T1000 (cell line): ENCODE data around the gene PTCRA.
"Not testable (repeated sequence)": the region's sequence is repeated elsewhere in the genome, so short reads cannot be mapped to it uniquely, and the experiment has no call there.

Experiments
- DNase-seq: peaks from one replicate; lab custom pipeline; 2025; ENCODE audit warnings: mixed read lengths; lab: John Stamatoyannopoulos, UW

The PTCRA gene

GRCh38 chr6:42940493-42941045 is 24.7 kb downstream of the PTCRA start:
- DNase-seq, result no peak

DNA sequence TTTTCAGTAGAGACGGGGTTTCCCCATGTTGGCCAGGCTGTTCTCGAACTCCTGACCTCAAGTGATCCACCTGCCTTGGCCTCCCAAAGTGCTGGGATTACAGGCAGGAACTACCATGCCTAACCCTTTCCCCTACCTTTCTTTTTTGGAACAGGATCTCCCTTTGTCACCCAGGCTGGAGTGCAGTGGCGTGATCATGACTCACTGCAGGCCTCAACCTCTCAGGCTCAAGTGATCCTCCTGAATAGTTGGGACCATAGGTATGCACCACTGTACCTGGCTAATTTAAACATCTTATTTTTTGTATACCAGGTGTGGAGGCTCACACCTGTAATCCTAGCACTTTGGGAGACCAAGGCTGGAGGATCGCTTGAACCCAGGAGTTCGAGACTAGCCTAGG is 25.5 kb downstream of the PTCRA start:
- not testable (repeated sequence) for DNase-seq

DNA sequence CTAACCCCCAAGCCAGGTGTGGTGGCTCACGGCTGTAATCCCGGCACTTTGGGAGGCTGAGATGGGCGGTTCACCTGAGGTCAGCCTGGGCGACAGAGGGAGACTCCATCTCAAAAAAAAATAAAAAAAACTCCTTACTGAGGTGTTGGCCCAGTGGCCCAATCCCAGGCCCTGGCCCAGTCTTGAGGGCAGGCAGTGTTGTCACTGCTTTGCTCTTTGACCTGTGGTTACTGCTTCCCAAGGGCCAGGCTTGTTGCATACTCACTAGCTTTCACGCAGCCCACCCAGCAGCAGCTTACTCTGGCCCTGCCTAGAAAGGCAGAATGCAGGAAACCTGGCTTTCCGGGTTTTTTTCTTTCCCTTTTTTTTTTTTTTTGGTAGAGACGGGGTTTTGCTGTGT is 26.6 kb downstream of the PTCRA start:
- DNase-seq, result no peak

DNA sequence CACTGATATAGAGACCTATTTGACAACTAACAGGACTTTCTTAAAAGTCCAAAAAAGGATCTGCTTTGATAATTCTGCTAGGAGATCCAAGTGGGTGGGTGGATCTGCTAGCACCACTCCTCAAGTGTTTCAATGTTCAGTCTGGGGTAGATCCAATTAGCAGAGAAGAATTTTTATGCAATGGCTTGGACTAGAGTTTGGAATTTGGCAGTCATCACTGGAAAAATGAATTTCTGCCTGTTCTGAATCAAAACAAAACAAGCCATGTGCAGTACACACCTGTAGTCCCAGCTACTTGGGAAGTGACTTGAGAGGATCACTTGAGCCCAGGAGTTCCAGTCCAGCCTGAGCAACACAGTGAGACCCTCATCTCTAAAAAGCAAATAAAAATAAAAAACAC is 32.1 kb downstream of the PTCRA start:
- DNase-seq, result no peak

- no peak for DNase-seq
Observed at GRCh38 chr6:42952389-42952788, 36.5 kb downstream of the PTCRA start.

DNA sequence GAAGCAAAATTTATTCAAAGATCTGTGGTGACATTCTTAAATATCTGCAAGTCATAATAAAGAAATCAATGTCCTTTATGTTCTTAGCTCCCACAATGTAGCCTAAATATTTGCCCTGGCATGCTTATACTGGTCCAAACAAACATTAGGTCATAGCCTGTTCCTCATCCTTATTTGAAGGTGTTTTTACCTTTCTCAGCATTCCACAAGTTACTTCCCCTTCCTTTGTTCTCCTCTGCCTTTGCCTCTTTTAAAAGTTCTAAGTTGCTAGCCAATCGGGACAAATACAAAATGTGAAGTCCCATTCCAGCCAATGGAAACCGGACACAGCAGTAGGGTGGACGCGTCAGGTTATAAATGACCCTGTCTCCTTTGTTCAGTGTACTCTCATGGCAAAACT is 38.6 kb downstream of the PTCRA start:
- DNase-seq, result not testable (repeated sequence)

GRCh38 chr6:42958125-42958524 is 42.3 kb downstream of the PTCRA start:
- no peak for DNase-seq

GRCh38 chr6:42959917-42960242 is 44.0 kb downstream of the PTCRA start:
- no peak for DNase-seq

DNA sequence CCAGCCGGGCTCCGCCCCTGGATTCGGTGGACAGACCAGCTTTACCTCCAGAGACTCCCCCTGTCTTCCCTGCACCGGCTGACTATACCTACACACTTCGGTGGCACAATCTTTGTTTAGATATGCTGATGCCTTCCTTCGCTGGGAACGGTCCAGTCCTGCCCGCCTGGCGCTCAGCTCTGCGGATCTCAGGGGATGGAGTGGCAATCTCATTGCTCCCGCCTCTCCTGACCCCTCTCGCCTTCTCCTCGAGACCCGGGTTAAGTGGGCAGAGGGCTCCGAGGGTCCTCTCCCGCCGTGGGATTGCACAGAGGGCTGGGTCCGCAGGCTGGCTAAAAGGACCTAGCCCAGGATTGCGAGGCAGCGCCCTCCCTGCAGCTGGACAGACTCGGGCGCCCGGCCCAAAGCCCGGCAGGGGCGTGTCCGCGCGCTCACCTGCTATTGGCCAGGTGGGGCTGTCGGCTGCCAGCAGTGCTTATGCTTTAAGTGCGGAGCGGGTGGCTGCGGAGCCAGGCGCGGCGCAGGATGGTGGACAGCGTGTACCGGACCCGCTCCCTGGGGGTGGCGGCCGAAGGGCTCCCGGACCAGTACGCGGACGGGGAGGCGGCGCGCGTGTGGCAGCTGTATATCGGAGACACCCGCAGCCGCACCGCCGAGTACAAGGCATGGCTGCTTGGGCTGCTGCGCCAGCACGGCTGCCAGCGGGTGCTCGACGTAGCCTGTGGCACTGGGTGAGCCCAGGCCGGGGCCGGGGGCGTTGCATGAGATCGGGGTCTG is 44.6 kb downstream of the PTCRA start, which contains the start of gene GNMT:
TSS of gene GNMT (plus strand) at position 512 of the 777 bp plus-strand sequence. CDS start at position 526, 14 bp downstream.
- no peak for DNase-seq

DNA sequence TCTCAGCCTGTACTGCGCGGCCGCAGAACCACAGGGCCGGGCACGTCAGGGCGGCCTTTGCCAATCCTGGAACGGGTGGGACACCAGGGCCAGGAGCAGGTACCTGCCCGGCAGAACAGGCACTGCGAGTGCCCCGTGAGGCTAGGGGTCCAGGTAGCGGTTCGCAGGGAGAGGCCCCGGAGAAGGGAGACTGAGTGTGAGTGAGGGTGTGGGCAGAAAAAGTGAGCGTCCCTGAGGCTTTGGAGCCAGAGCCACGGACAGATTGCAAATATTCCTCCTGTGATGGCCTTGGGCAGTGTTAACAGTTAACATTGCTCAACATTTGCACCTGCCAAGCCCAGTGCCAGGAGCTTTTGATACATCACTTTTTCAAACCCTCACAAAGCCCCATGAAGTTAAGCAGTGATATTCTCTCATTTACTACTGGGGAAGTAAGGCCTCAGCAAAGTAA is 45.2 kb downstream of the PTCRA start:
- DNase-seq, result no peak

DNA sequence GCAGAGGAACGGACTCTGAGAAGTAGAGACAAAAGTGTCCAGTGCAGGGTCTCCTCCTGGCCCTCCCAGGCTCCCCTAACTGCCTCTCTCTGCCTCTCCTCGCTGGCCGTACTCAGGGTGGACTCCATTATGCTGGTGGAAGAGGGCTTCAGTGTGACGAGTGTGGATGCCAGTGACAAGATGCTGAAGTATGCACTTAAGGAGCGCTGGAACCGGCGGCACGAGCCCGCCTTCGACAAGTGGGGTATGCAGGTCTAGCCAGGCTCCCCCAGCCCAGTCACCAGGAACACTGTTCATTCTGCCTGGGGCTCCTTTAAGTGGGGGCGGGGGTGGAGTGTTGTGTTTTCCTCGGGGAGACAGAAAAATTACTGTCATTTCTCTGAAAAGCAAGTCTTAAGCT is 46.2 kb downstream of the PTCRA start:
- no peak for DNase-seq

DNA sequence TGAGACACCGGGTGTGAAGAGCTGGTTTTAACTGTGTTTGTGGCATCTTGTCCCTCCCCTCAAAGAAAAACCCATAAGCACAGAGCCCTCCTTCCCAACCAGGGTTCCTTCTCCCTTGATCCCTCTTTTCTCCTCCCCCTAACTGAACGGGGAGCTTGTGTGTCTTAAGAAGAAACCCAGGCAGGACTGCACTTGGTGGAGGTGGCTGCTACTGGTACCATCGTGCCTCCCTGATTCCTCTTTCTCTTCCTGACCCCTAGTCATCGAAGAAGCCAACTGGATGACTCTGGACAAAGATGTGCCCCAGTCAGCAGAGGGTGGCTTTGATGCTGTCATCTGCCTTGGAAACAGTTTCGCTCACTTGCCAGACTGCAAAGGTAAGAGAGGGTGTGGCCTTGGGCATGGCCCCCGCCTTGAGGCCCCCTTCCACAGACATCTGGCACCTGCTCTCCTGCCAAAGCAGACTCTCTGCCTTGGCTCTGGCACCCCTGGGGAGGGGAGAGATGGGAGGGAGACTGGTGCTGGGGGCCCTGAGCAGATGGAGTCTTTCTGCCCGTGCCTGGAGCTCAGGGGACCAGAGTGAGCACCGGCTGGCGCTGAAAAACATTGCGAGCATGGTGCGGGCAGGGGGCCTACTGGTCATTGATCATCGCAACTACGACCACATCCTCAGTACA is 46.8 kb downstream of the PTCRA start:
- no peak for DNase-seq

DNA sequence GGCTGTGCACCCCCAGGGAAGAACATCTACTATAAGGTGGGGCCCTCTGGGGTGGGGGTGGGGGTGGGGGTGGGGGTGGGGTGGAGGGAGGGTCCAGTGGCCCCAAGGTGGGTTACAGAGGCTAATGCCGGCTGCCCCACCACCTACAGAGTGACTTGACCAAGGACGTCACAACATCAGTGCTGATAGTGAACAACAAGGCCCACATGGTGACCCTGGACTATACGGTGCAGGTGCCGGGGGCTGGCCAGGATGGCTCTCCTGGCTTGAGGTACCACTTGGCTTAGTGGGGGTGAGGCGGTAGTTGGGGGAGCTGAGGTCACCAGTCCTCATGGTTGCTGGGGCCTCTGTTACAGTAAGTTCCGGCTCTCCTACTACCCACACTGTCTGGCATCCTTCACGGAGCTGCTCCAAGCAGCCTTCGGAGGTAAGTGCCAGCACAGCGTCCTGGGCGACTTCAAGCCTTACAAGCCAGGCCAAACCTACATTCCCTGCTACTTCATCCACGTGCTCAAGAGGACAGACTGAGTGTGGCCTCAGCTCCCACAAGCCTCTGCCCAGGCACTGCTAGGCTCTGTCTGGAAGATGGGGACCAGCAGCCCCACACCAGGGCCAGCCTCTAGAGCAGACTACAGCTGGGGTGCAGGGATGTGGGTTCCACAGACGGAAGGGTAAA is 47.5 kb downstream of the PTCRA start:
- DNase-seq, result no peak

DNA sequence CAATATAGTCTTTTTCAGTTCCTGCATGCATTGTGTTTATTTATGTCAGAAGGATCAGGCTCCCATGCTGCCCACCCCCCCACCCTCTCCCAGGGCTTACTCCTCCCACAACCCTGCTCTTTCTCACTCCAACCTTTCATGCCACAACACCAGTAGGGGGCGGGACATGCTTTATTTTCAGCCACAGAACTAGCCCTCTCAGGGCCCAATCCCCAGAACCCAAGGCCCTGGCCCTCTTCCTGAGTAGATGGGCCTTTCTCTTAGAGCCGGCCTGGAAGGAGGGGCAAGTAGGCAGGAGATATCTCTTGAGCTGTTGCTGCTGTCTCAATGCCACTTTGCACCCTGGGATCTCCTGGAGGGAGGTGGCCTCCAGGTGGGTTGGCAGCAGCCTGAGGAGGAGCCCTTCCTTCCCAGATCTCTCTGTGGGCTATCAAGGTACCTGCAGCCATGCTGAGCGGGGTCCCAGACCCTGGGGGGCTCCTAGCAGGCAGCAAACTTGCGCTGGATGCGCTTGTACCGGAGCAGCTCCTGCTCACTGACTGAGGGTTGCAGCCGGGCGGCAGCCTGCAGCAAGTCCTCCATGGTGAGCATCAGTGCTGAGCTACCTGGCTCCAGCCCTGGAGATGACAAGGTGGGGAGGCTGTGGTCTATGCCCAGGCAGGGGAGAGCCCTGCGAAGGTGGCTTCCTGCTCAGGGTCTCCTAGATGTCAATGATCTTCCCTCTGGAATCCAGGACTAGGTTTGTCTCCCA is 48.2 kb downstream of the PTCRA start:
- no peak for DNase-seq

GRCh38 chr6:42966571-42966970 is 50.7 kb downstream of the PTCRA start:
- DNase-seq, result no peak

GRCh38 chr6:42967228-42967627 is 51.4 kb downstream of the PTCRA start:
- no peak for DNase-seq

GRCh38 chr6:42968126-42968701 is 52.4 kb downstream of the PTCRA start:
- DNase-seq, result no peak

GRCh38 chr6:42968783-42969182 is 52.9 kb downstream of the PTCRA start:
- DNase-seq, result no peak

- no peak for DNase-seq
Observed at GRCh38 chr6:42969431-42969830, 53.6 kb downstream of the PTCRA start.

DNA sequence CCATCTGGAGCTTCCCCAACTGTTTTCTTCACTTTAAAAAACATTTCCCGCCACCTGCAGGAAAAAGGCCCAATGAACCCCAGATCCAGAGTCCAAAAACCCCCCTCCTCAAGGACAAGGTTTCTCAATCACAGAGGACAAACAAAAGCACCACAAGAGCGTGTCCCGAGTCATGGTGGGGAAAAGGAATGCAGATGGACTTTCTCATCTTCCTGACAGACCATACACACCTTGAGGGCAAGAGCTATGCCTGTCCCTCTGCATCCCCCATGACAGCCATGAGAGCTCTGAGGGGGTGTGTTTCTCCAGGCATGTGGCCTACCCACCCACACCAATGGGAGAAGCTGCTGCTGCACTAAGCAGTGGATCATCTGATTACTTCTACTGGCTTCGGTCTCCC is 54.1 kb downstream of the PTCRA start:
- DNase-seq, result no peak

DNA sequence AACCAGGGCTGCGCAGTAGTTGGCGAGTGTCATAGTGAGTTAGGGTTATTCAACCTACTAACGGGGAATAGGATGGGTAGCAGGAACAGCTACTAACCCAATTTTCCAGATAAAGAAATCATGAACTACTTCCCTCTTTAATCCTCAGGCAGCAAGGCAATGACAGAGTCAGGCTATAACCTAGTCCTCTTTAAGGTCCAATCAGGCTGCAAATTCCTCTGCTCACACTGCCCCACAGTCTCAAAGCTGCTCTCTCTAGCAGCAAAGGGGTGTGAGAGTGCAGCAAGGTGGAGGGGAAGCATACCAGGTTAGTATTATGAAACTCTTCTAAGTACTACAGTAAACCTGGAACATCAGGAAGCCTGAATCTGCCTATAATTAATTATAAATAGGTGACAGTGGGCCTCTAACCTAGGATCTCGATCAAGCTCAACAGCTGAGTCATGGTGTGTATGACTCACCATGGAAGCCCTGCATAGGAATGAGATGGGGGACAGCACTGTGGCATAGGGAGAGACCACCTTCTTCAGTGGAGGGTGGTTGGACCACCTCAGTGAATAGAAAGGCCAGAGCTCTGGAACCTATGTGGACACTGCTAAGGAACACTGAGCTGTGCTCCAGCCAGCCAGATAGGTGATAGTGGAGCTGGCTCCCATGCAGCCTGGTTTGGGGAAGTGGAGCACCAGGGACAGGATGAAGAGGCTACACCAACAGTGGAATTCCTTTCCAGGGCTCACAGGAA is 55.2 kb downstream of the PTCRA start:
- DNase-seq, result no peak
